Psoas muscle (tissue), 8 donors: ENCODE results near the gene TFG. TPM values are rescaled to one million over a fixed set of nuclear protein-coding genes. Genes with fewer than 3 reads are reported as not detected.
"Not testable (repeated sequence)": the region's sequence is repeated elsewhere in the genome, so short reads cannot be mapped to it uniquely, and the experiment has no call there.

ENCODE experiments used
- ATAC-seq, 4 donors: fragments of 200-7000 bp; cut with Tn5 transposase; one replicate each; pipeline ENCODE4 v1.9.1; 2020; ENCODE audit warnings: moderate library complexity in 3 of 4, mild to moderate bottlenecking in 2 of 4
- DNase-seq, 2 donors: peaks; one replicate each; pipeline ENCODE4 v3.0.0-alpha.2; 2020
- H3K27ac ChIP-seq: fragments of 200-600 bp; one replicate; pipeline ENCODE4 v1.8.0; 2022
- H3K27me3 ChIP-seq, 3 donors: fragments of 200-600 bp in 1 of 3; one replicate each; pipeline versions ENCODE4 v1.6.1 to v1.8.0; 2013 to 2022; ENCODE audit warnings: low read length in 2 of 3, mild to moderate bottlenecking in 2 of 3, moderate library complexity in 1 of 3; ENCODE audit not compliant: insufficient read depth in 3 of 3
- H3K36me3 ChIP-seq, 2 donors: fragments of 200-600 bp in 1 of 2; one replicate each; pipeline versions ENCODE4 v1.6.1 to v1.8.0; 2013 to 2022; ENCODE audit warnings: low read depth in 1 of 2, mild to moderate bottlenecking in 1 of 2, moderate library complexity in 1 of 2; ENCODE audit not compliant: insufficient read depth in 1 of 2
- H3K4me1 ChIP-seq: fragments of 200-600 bp; one replicate; pipeline ENCODE4 v1.8.0; 2022
- H3K4me3 ChIP-seq: fragments of 200-600 bp; one replicate; pipeline ENCODE4 v1.8.0; 2022; ENCODE audit warnings: mild to moderate bottlenecking
- H3K9me3 ChIP-seq: fragments of 200-600 bp; one replicate; pipeline ENCODE4 v1.8.0; 2022
- WGBS, 3 donors: extraction: QIAGEN DNeasy Blood & Tissue Kit; methylation state at CpG; one replicate each; pipeline versions ENCODE4 v1.1.6 to v1.1.7; 2013; 5-methylcytosine and 5-hydroxymethylcytosine counted together
- intact Hi-C, 2 donors: fragments of 100-400 bp; cut with DNase I; formaldehyde crosslinking; loops; one replicate each; pipeline versions ENCODE4 v1.11.0 to v1.14.2; 2022
- long read RNA-seq, 2 donors: library from polyadenylated mRNA; unstranded; transcript quantifications; one replicate each; pipeline ENCODE4 v2.0.0, GENCODE V29; 2021
- polyA plus RNA-seq, 3 donors: library from polyadenylated mRNA; stranded (reverse); fragments of 200-250 nt; gene quantifications; one replicate each; pipeline ENCODE4 v1.2.3, GENCODE V29; 2013
- total RNA-seq, 4 donors: library from RNA; stranded (reverse); fragmentation: NEBNext Ultra II Directional in 2 of 4; extraction: Animal tissue kit (Norgen Biotek cat#: 25700) in 2 of 4; gene quantifications; one replicate each; pipeline versions ENCODE4 v1.2.1 to v1.2.4, GENCODE V29; 2021 to 2023
- TF ChIP-seq, protein P1 (sequence below): fragments of 200-600 bp; IDR thresholded peaks from one replicate; pipeline ENCODE4 v1.8.0; 2022; ENCODE audit warnings: antibody characterized with exemption
- donor health status: healthy with polysubstance abuse.
- donor health status: DM: no; HTN: no; CAD: no; lungs with moderate emphysema.
- donor health status: Bipolar disorder and iron deficiency.
- donor health status: healthy.
- donor health status: DM: yes; HTN: yes; CAD: no.
- donor health status: DM: no; HTN: no; CAD: no.
- donor health status: DM: no; HTN: no; CAD: no.
- donor health status: DM: yes; HTN: yes; CAD: no.

TFG gene
- total RNA-seq (10 to 100 TPM; 55.8 to 69.7 (median 63.4) TPM), polyA plus RNA-seq (100 to 1,000 TPM in 1 of 3 donors, 10 to 100 TPM in 2; 57.8 to 129 (median 99.9) TPM)
- long read RNA-seq, donor 1, transcript TFG-201 (8 exons, 1,978 nt) = major isoform, 58 of 97 reads
- long read RNA-seq, donor 1, transcript TFG-204 (8 exons, 1,783 nt) = minor isoform, 24 of 97 reads
- long read RNA-seq, donor 1, partial matches to known transcripts = 1 of 97 reads
- long read RNA-seq, donor 1, other reads (novel, unspliced or antisense) = 9 of 97 reads
- long read RNA-seq, donor 2, transcript TFG-204 (8 exons, 1,783 nt) = minor isoform, 37 of 169 reads
- long read RNA-seq, donor 2, transcript TFG-208 (8 exons, 1,696 nt) = minor isoform, 5 of 169 reads
- long read RNA-seq, donor 2, transcript TFG-201 (8 exons, 1,978 nt) = major isoform, 103 of 169 reads
- long read RNA-seq, donor 2, partial matches to known transcripts = 15 of 169 reads
- long read RNA-seq, donor 2, other reads (novel, unspliced or antisense) = 7 of 169 reads

DNA sequence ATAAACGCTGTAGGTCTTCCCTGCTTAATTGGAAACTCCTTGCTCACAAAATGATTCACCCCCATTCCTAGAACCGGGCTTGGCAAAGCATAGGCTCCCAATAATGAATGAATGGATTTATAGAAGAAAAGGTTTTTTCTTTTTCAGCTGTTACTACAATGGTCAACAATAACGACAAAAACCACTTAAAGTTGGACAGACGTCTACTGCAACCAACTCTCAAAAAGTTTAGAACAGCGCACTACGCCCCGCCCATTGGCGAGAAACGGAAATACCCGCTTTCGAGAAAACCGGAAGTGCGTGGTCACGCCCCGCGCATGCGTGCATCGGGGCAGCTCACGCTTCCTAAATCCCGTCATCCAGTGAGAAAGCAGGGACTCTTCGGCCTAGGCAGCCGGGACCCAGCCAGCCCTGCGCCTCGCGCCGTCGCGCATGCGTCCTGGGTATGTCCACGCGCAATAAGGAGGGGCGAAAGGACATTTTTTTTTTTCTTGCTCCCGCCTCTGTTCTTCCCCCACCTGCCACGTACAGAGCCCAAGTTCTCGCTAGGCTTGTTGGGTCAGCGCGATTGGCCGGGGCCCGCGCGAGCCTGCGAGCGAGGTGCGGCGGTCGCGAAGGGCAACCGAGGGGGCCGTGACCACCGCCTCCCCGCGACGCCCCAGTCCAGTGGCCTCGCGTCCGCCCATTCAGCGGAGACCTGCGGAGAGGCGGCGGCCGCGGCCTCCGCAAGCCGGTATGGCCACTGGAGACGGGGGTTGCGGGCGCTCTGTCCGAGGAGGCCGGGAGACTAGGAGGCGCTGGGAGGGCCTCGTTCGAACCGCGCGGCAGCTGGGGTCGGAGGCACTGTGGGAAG, at the start of gene TFG:
Gene TFG (plus strand): TSS at position 506 of the 853 bp plus-strand sequence. CDS start 4,192 bp downstream, outside the sequence.
- H3K9me3 ChIP-seq = no peaks in the 10 kb centered on the region
- H3K4me3 ChIP-seq = peak within 1 kb of the TSS; percentile 90
- peak within 1 kb of the TSS; percentile 93 for H3K27ac ChIP-seq
- peaks cover 23% of the 10 kb centered on the region for H3K4me1 ChIP-seq
- H3K27me3 ChIP-seq = peaks cover 0 to 4% (median 0%) of the 10 kb centered on the region in 3 donors
- H3K36me3 ChIP-seq = peaks cover 2 to 8% of the 10 kb centered on the region in 2 donors
- TF ChIP-seq, protein P1, sequence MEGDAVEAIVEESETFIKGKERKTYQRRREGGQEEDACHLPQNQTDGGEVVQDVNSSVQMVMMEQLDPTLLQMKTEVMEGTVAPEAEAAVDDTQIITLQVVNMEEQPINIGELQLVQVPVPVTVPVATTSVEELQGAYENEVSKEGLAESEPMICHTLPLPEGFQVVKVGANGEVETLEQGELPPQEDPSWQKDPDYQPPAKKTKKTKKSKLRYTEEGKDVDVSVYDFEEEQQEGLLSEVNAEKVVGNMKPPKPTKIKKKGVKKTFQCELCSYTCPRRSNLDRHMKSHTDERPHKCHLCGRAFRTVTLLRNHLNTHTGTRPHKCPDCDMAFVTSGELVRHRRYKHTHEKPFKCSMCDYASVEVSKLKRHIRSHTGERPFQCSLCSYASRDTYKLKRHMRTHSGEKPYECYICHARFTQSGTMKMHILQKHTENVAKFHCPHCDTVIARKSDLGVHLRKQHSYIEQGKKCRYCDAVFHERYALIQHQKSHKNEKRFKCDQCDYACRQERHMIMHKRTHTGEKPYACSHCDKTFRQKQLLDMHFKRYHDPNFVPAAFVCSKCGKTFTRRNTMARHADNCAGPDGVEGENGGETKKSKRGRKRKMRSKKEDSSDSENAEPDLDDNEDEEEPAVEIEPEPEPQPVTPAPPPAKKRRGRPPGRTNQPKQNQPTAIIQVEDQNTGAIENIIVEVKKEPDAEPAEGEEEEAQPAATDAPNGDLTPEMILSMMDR = no peak
- WGBS, 3 donors = 0 to 1% (median 1%) methylated on average over 66 to 73 of the region's 76 CpGs
- peak; percentile 99 for DNase-seq
- ATAC-seq = peak; percentile 98 to 99 (median 98)
- intact Hi-C loops = loop anchor here in 1 of 2 donors (10.0 kb wide), 1 partner anchor 894 kb away; the partner anchor contains the start of gene CMSS1

DNA sequence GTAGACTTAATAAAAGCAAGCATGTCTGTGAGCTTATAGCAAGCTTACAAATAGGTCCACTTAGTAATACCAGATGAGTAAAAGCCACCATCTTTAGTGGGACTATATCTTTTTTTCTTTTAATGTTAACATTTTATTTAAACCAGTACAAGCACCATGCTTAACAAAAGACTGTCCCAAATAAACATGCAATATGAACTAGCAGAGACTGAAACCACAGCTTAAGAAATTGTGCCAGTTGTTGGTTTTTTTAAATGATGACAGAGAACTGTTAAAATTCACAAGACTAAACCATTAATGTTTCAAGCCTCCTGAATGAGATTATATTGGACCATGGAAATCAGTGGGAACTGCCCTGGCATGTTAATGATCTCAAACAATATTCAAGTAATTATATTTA, 48.0 kb upstream of the TFG start:
- H3K36me3 ChIP-seq, H3K4me3 ChIP-seq, H3K27ac ChIP-seq, H3K9me3 ChIP-seq, intact Hi-C loops, H3K27me3 ChIP-seq, ATAC-seq, DNase-seq, H3K4me1 ChIP-seq: not testable (repeated sequence)

DNA sequence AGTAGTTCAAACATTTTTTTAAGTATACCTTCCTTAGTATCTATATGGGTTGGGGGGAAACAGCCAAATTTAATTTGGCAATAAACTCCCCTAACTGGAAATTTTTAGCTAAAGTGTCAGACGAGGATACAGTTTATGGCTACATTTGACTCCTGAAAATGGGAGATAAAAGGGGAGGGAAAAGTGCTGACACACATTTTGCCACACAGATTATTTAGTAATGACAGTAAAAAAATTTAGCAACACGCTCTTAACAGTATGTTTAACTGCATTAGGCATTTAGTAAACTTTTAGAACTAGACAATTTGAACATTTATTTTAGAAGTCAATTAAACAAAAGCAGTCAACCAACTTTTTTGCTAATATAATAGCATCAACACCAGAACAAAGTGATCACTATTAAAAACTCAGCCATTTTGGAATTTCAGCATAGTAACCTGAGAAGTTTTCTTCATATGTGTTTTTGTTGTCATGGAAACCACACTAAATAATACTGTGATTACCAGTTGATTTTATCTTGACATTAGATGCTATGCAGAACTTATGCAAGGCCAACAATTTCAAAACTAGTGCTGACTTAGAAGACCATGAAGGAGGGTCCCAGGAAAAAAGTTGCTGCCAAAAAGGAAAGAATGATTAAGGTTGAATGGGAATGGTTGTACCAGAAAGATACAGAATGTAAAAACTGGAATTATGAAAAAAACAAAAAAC, 47.0 kb upstream of the TFG start:
- Histone ChIP-seq H3K4me3 (no peak overlapping the region), H3K36me3 (no peaks in the 10 kb centered on the region), H3K27ac (no peak overlapping the region), H3K27me3 (no peaks in the 10 kb centered on the region), H3K9me3 (no peaks in the 10 kb centered on the region), H3K4me1 (no peaks in the 10 kb centered on the region)
- ATAC-seq (no peak), DNase-seq (no peak)
- intact Hi-C loops = no loop called here
- TF ChIP-seq, protein P1 = no peak
- WGBS, 3 donors = 44 to 67% (median 56%) methylated on average over 2 of the region's 2 CpGs

DNA sequence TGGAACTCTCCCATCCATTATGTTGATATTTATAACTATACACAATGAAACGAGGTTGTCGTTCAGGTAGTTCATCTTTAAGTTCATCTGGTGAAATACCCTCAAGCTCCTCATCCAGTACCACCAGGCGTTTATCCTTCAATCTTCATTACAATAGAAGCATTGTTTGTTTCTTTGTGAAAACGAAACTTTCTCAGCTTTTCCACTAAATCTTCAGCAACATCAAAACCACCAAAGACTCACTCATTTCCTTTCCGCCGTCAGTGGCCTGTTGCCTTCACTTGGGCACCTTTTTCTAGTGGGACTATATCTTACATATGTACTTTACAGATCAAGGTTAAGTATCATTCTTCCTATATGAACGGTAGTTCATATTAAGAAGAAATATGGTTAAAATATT, 44.1 kb upstream of the TFG start:
- TF ChIP-seq, protein P1 = no peak
- no peak for ATAC-seq
- 57 to 59% (median 59%) methylated on average over 7 of the region's 7 CpGs for WGBS, 3 donors

DNA sequence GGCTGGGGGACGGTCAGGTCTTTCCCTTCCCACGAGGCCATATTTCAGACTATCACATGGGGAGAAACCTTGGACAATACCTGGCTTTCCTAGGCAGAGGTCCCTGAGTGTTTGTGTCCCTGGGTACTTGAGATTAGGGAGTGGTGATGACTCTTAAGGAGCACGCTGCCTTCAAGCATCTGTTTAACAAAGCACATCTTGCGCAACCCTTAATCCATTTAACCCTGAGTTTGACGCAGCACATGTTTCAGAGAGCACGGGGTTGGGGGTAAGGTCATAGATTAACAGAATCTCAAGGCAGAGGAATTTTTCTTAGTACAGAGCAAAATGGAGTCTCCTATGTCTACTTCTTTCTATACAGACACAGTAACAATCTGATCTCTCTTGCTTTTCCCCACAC, 42.6 kb upstream of the TFG start:
- H3K27me3 ChIP-seq, intact Hi-C loops, H3K36me3 ChIP-seq, ATAC-seq, DNase-seq, H3K9me3 ChIP-seq, H3K4me1 ChIP-seq, H3K27ac ChIP-seq, H3K4me3 ChIP-seq: not testable (repeated sequence)
- 54 to 74% (median 67%) methylated on average over 4 to 5 of the region's 6 CpGs for WGBS, 3 donors

More for the DNA sequence above, 44.1 kb upstream of the TFG start:
- Histone ChIP-seq H3K4me3 (no peak overlapping the region), H3K27me3 (no peaks in the 10 kb centered on the region), H3K9me3 (no peaks in the 10 kb centered on the region), H3K27ac (no peak overlapping the region), H3K36me3 (no peaks in the 10 kb centered on the region), H3K4me1 (no peaks in the 10 kb centered on the region)
- no peak for DNase-seq
- intact Hi-C loops = no loop called here

DNA sequence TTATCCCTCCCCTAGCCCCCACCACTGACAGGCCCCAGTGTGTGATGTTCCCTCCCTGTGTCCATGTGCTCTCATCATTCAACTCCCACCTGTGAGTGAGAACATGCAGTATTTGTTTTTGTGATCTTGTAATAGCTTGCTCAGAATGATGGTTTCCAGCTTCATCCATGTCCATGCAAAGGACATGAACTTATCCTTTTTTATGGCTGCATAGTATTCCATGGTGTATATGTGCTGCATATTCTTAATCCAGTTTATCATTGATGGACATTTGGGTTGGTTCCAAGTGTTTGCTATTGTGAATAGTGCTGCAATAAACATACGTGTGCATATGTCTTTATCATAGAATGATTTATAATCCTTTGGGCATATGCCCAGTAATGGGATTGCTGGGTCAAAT, 42.0 kb upstream of the TFG start:
- ATAC-seq, DNase-seq, H3K27ac ChIP-seq, H3K36me3 ChIP-seq, H3K9me3 ChIP-seq, H3K27me3 ChIP-seq, H3K4me1 ChIP-seq, intact Hi-C loops, H3K4me3 ChIP-seq: not testable (repeated sequence)
- 57 to 72% (median 68%) methylated on average over 1 of the region's 1 CpG for WGBS, 3 donors

DNA sequence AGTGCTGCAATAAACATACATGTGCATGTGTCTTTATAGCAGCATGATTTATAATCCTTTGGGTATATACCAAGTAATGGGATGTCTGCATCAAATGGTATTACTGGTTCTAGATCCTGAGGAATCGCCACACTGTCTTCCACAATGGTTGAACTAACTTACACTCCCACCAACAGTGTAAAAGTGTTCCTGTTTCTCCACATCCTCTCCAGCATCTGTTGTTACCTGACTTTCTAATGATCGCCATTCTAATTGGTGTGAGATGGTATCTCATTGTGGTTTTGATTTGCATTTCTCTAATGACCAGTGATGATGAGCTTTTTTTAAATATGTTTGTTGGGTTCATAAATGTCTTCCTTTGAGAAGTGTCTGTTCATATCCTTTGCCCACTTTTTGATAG, 38.3 kb upstream of the TFG start:
- H3K4me1 ChIP-seq, H3K36me3 ChIP-seq, DNase-seq, H3K27ac ChIP-seq, H3K27me3 ChIP-seq, H3K9me3 ChIP-seq, H3K4me3 ChIP-seq, intact Hi-C loops, ATAC-seq: not testable (repeated sequence)
- WGBS, 3 donors = 84 to 91% (median 87%) methylated on average over 2 of the region's 2 CpGs
